Spleen (tissue), 11 donors: ENCODE results near the gene FOXI2. TPM values are rescaled to one million over a fixed set of nuclear protein-coding genes. Genes with fewer than 3 reads are reported as not detected.
A peak's percentile ranks its signal among the peaks of the same experiment; 100 is the strongest.

Experiments
- DNase-seq: peaks from one replicate; pipeline ENCODE4 v3.0.0-alpha.2; 2020
- H3K27ac ChIP-seq, 8 donors: fragments of 200-600 bp; sonication (generic) in 7 of 8; 1 replicate in 4 of 8; 2 replicates in 4 of 8; pipeline versions ENCODE4 v1.5.0 to v1.8.0; 2016 to 2021; ENCODE audit warnings: inconsistent platforms in 4 of 8, mild to moderate bottlenecking in 4 of 8, moderate library complexity in 1 of 8
- H3K27me3 ChIP-seq, 7 donors: fragments of 200-600 bp; sonication (generic) in 6 of 7; replicated peaks in 1 of 7; 1 replicate in 4 of 7; 2 replicates in 3 of 7; pipeline versions ENCODE4 v1.5.0 to v1.8.0; 2016 to 2021; ENCODE audit warnings: inconsistent platforms in 3 of 7, mild to moderate bottlenecking in 1 of 7
- H3K36me3 ChIP-seq, 6 donors: fragments of 200-600 bp; sonication (generic) in 5 of 6; 1 replicate in 4 of 6; 2 replicates in 2 of 6; pipeline versions ENCODE4 v1.5.0 to v1.8.0; 2016 to 2021; ENCODE audit warnings: inconsistent platforms in 2 of 6
- H3K4me1 ChIP-seq, 6 donors: fragments of 200-600 bp; sonication (generic) in 5 of 6; 1 replicate in 3 of 6; 2 replicates in 3 of 6; pipeline versions ENCODE4 v1.5.0 to v1.8.0; 2016 to 2021; ENCODE audit warnings: inconsistent platforms in 3 of 6
- H3K4me3 ChIP-seq, 8 donors: fragments of 200-600 bp; sonication (generic) in 7 of 8; 1 replicate in 4 of 8; 2 replicates in 4 of 8; pipeline versions ENCODE4 v1.5.0 to v1.8.0; 2016 to 2021; ENCODE audit warnings: inconsistent platforms in 4 of 8, mild to moderate bottlenecking in 4 of 8, moderate library complexity in 2 of 8
- H3K9me3 ChIP-seq, 8 donors: fragments of 200-600 bp; sonication (generic) in 7 of 8; 1 replicate in 4 of 8; 2 replicates in 4 of 8; pipeline versions ENCODE4 v1.5.0 to v1.8.0; 2016 to 2021; ENCODE audit warnings: inconsistent platforms in 4 of 8
- POLR2A ChIP-seq, 3 donors: fragments of 450-650 bp; IDR thresholded peaks; one replicate each; pipeline ENCODE4 v1.5.1; 2017; ENCODE audit warnings: antibody characterized with exemption in 3 of 3, mild to moderate bottlenecking in 1 of 3
- POLR2AphosphoS5 ChIP-seq, 3 donors: sonication (generic); formaldehyde crosslinking; IDR thresholded peaks; one replicate each; pipeline ENCODE4 v1.5.1; 2017; ENCODE audit warnings: antibody characterized with exemption in 3 of 3
- WGBS, 5 donors: extraction: QIAGEN DNeasy Blood & Tissue Kit in 3 of 5; methylation state at CpG; one replicate each; pipeline versions ENCODE4 v1.1.5 to v1.1.7; 2013 to 2018; 5-methylcytosine and 5-hydroxymethylcytosine counted together
- intact Hi-C: fragments of 100-400 bp; cut with DNase I; formaldehyde crosslinking; loops from one replicate; pipeline ENCODE4 v1.15.0; 2023; ENCODE audit warnings: low total_unique reads
- polyA plus RNA-seq, 3 donors: library from polyadenylated mRNA; stranded (reverse); fragments of 200-250 nt; gene quantifications; one replicate each; pipeline ENCODE4 v1.2.1, GENCODE V29; 2013
- total RNA-seq, 7 donors: library from RNA; depleted of rRNA in 3 of 7; stranded (reverse); fragments of >200 nt in 3 of 7; fragmentation: NEBNext Ultra II Directional in 4 of 7; extraction: Animal tissue kit (Norgen Biotek cat#: 25700) in 4 of 7; gene quantifications; one replicate each; pipeline versions ENCODE4 v1.1.0 to v1.2.1, GENCODE V29; 2016 to 2021
- TF ChIP-seq, protein P1 (sequence below), 11 experiments: fragments of 200-600 bp in 7 of 11; fragments of 450-650 bp in 4 of 11; sonication (generic) in 4 of 11; IDR thresholded peaks in 8 of 11; conservative IDR thresholded peaks in 3 of 11; 1 replicate in 7 of 11; 2 replicates in 4 of 11; pipeline versions ENCODE4 v1.4.0 to v1.8.0; 2016 to 2021; ENCODE audit warnings: antibody characterized with exemption in 11 of 11, inconsistent platforms in 4 of 11, mild to moderate bottlenecking in 1 of 11
- donor health status: healthy with polysubstance abuse.
- donor health status: DM: no; HTN: no; CAD: no; lungs with moderate emphysema.
- donor health status: DM: no; HTN: no; CAD: no.
- donor health status: Bipolar disorder and iron deficiency.
- donor health status: healthy.
- donor health status: DM: no; HTN: no; CAD: no.
- donor health status: DM: yes; HTN: yes; CAD: no.

The FOXI2 gene
- total and polyA plus RNA-seq, 10 donors = 0.05 to 1.7 (median 0.37) TPM; not detected in 1

- peaks cover 0 to 30% (median 18%) of the 10 kb centered on the region in 6 donors for H3K4me1 ChIP-seq
- TF ChIP-seq, protein P1, sequence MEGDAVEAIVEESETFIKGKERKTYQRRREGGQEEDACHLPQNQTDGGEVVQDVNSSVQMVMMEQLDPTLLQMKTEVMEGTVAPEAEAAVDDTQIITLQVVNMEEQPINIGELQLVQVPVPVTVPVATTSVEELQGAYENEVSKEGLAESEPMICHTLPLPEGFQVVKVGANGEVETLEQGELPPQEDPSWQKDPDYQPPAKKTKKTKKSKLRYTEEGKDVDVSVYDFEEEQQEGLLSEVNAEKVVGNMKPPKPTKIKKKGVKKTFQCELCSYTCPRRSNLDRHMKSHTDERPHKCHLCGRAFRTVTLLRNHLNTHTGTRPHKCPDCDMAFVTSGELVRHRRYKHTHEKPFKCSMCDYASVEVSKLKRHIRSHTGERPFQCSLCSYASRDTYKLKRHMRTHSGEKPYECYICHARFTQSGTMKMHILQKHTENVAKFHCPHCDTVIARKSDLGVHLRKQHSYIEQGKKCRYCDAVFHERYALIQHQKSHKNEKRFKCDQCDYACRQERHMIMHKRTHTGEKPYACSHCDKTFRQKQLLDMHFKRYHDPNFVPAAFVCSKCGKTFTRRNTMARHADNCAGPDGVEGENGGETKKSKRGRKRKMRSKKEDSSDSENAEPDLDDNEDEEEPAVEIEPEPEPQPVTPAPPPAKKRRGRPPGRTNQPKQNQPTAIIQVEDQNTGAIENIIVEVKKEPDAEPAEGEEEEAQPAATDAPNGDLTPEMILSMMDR (IDR thresholded peaks at IDR 0.05 in 8 of 11, conservative IDR thresholded peaks at IDR 0.05 in 3 of 11) = no peak
- TF ChIP-seq POLR2A (IDR thresholded peaks at IDR 0.05) (no peak), POLR2AphosphoS5 (IDR thresholded peaks at IDR 0.05) (no peak)
- H3K36me3 ChIP-seq = no peaks in the 10 kb centered on the region
- 12 to 34% (median 19%) methylated on average over 36 to 59 of the region's 59 CpGs for WGBS, 5 donors
- H3K9me3 ChIP-seq = no peaks in the 10 kb centered on the region
- peak overlapping the region in 6 of 8 donors; percentile 10 to 52 (median 18) for H3K4me3 ChIP-seq
- peak overlapping the region in 2 of 8 donors; percentile 38 for H3K27ac ChIP-seq
- no peak for DNase-seq
- intact Hi-C loops = no loop called here
- H3K27me3 ChIP-seq = peaks cover 0 to 70% (median 46%) of the 10 kb centered on the region in 7 donors
These were observed 852 bp downstream of the FOXI2 start for GRCh38 chr10:127737563-127738511.

- WGBS, 5 donors = 40 to 77% (median 53%) methylated on average over 48 to 59 of the region's 59 CpGs
- no peak overlapping the region for H3K27ac ChIP-seq
- H3K4me1 ChIP-seq = peaks cover 0 to 30% (median 18%) of the 10 kb centered on the region in 6 donors
- no peaks in the 10 kb centered on the region for H3K9me3 ChIP-seq
- no peak for DNase-seq
- H3K36me3 ChIP-seq = no peaks in the 10 kb centered on the region
- peak overlapping the region in 2 of 8 donors; percentile 2 to 52 for H3K4me3 ChIP-seq
- peaks cover 0 to 62% (median 42%) of the 10 kb centered on the region in 7 donors for H3K27me3 ChIP-seq
- TF ChIP-seq POLR2AphosphoS5 (IDR thresholded peaks at IDR 0.05) (no peak), POLR2A (IDR thresholded peaks at IDR 0.05) (no peak)
- TF ChIP-seq, protein P1 (IDR thresholded peaks at IDR 0.05 in 8 of 11, conservative IDR thresholded peaks at IDR 0.05 in 3 of 11) = no peak
- intact Hi-C loops = no loop called here
These were observed 1.8 kb downstream of the FOXI2 start for GRCh38 chr10:127738512-127739424.

DNA sequence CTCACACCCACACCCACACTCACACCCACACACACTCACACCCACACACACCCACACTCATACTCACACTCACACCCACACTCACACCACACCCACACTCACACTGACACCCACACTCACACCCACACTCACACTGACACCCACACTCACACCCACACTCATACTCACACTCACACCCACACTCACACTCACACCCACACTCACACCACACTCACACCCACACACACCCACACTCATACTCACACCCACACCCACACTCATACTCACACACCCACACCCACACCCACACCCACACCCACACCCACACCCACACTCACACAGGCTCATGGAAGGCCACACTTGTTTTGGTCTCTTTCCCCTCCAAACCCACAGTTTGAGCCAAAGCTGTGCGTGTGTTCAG lies 2.9 kb downstream of the FOXI2 start:
- Histone ChIP-seq H3K9me3 (no peaks in the 10 kb centered on the region), H3K4me3 (no peak overlapping the region), H3K36me3 (no peaks in the 10 kb centered on the region), H3K4me1 (peaks cover 0 to 30% (median 18%) of the 10 kb centered on the region in 6 donors), H3K27me3 (peaks cover 0 to 56% (median 37%) of the 10 kb centered on the region in 7 donors), H3K27ac (no peak overlapping the region)
- no peak for TF ChIP-seq POLR2AphosphoS5 (IDR thresholded peaks at IDR 0.05)
- TF ChIP-seq, protein P1 (IDR thresholded peaks at IDR 0.05 in 8 of 11, conservative IDR thresholded peaks at IDR 0.05 in 3 of 11) = no peak
- TF ChIP-seq POLR2A (IDR thresholded peaks at IDR 0.05) = no peak
- 69 to 94% (median 93%) methylated on average over 1 of the region's 1 CpG for WGBS, 5 donors
- DNase-seq = no peak
- intact Hi-C loops = no loop called here
